ENCODE data around the gene KLHL1.

The KLHL1 gene

DNA sequence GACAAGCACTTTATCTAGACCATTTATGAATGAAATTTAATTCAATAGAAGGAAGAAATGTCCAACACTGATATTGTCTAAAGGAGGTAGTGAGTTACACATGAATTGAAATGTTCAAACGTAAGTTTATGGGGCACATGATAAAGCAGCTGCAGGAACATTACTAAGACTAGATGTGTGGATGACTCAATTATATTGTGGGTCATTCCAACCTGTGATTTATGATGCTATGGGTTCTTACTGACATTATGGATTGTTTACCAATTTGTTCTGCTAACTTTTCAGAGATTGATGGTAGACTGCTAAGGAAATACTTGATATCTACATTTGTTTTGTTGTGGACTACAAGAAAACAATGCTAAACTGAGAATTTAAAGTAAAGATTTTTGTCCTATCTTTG lies 56.7 kb downstream of the KLHL1 start:
- TF ChIP-seq, protein P1, sequence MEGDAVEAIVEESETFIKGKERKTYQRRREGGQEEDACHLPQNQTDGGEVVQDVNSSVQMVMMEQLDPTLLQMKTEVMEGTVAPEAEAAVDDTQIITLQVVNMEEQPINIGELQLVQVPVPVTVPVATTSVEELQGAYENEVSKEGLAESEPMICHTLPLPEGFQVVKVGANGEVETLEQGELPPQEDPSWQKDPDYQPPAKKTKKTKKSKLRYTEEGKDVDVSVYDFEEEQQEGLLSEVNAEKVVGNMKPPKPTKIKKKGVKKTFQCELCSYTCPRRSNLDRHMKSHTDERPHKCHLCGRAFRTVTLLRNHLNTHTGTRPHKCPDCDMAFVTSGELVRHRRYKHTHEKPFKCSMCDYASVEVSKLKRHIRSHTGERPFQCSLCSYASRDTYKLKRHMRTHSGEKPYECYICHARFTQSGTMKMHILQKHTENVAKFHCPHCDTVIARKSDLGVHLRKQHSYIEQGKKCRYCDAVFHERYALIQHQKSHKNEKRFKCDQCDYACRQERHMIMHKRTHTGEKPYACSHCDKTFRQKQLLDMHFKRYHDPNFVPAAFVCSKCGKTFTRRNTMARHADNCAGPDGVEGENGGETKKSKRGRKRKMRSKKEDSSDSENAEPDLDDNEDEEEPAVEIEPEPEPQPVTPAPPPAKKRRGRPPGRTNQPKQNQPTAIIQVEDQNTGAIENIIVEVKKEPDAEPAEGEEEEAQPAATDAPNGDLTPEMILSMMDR (IDR thresholded peaks at IDR 0.05; ENCODE audit: extremely low read depth, missing control alignments), result no peak
- DNase-seq (ENCODE audit: low spot score), result no peak

DNA sequence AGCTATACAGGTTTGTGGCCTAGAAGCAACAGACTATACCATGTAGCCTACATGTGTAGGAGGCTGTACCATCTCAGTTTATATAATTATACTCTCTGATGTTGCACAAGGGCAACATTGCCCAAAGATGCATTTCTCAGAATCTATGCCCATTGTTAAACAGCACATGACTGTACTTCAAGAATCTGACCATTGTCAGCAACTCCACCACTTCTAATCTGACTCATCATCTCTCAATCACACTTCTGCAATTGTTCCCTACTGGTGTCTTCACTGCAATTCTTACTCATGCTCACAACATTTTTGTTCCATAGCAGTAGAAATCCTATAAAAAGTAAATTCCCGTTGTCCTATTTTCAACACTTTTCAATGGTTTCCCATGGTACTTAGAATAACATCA lies 64.6 kb downstream of the KLHL1 start:
- peak; percentile 6 for DNase-seq (ENCODE audit: low spot score)
- TF ChIP-seq, protein P1 (IDR thresholded peaks at IDR 0.05; ENCODE audit: extremely low read depth, missing control alignments), result no peak

DNA sequence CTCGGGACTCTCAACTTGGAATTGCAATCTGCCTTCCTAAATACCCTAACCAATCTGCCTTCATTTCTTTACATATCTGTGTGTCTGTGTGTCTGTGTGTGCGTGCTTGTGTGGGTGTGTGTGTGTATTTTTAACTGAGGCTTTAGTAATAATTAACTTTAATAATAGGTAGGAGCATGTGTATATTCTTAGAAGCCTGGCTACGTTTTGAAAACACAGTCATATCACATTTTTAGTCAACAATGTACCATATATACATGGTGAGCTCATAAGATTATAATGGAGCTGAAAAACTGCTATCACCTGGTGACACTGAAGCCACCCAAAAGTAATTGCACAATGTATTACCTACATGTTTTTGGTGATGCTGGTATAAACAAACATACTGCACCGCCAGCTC lies 66.1 kb downstream of the KLHL1 start:
- no peak for DNase-seq (ENCODE audit: low spot score)
- TF ChIP-seq, protein P1 (IDR thresholded peaks at IDR 0.05; ENCODE audit: extremely low read depth, missing control alignments), result no peak

DNA sequence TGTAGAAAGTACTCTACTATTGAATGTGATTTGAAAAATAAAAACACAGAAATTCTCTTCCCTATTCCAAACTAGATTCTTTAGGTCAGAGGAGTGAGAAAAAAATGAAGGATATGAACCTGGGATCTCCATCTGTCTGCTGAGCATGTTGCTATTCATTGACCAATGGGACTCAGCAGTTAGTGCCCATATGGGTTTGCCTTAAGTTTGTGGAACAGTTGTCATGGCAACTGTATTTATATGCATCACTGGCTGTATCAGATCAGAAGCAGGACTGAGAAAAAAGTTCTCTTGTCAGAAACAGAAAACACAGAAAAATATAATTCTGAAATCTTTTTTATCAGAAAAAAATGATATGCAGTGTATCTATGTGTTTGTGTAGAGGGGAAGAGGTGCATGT lies 74.0 kb downstream of the KLHL1 start:
- no peak for DNase-seq (ENCODE audit: low spot score)

DNA sequence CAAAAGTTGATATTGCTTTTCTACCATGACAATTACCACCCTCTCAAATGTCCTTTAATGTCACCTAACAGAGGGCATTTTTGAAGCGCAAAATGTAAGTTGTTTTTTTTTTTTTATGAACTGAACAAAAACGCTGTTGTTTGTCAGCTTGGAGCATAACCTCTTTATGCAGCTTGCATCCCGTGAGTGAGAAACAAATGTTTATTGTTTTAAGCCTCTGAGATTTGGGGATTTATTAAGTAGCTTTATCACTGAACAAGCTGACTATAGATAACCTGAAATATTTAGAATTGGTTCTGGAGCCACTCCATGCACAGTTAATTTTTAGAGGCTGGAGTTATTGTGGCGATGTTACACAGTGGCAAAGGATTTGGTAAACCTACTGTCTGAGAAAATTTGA lies 80.7 kb downstream of the KLHL1 start:
- TF ChIP-seq, protein P1 (IDR thresholded peaks at IDR 0.05; ENCODE audit: extremely low read depth, missing control alignments), result no peak

More for the DNA sequence above, 74.0 kb downstream of the KLHL1 start:
- TF ChIP-seq, protein P1 (IDR thresholded peaks at IDR 0.05; ENCODE audit: extremely low read depth, missing control alignments), result no peak

DNA sequence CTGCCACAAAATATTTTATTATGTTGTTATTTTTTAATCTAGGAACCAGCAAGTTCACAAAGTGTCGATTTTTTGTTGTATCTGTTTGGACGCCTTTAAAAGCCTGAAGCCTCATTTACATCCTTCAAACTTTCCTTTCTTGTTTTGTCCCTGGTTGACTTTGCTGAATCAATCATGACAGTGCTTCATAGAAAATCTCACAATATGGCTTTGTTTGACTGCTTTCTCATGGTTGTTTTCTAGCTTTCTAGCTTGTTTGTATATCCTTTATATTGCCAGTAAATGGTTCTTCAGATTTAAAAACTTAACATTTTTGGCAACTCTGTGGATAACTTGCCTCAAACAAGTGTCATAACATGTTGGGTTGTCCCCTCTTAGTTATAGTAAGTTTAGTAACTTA lies 84.7 kb downstream of the KLHL1 start:
- TF ChIP-seq, protein P1 (IDR thresholded peaks at IDR 0.05; ENCODE audit: extremely low read depth, missing control alignments), result no peak
- DNase-seq (ENCODE audit: low spot score), result no peak

More for the DNA sequence above, 80.7 kb downstream of the KLHL1 start:
- DNase-seq (ENCODE audit: low spot score), result no peak

DNA sequence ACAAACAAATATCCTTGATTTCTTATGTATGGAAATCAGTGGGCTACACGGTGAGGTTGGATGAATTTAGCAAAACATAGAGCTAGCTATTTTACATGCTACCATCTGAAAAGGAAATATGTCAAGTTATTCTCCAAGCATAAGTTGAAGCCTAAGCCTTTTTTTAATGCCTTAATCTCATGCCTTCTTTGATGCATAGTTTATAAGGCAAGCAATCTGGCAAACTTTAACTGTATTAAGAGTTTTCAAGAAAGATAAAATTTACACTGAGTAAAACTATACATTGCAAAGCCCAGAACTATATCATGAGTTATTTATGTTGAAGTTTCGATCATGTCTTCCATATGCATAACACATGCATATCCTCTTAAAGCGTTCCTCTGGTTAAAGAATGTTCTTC lies 85.6 kb downstream of the KLHL1 start:
- DNase-seq (ENCODE audit: low spot score), result no peak
- TF ChIP-seq, protein P1 (IDR thresholded peaks at IDR 0.05; ENCODE audit: extremely low read depth, missing control alignments), result no peak
